K562 (cell line): Measurements from ENCODE around the gene NPAS2. TPM values are rescaled to one million over a fixed set of nuclear protein-coding genes. Genes with fewer than 3 reads are reported as not detected.
A peak's percentile ranks its signal among the peaks of the same experiment; 100 is the strongest.

Source experiments
- ATF1 ChIP-seq, 2 experiments: fragments of 450-650 bp in 1 of 2; IDR thresholded peaks; 2 replicates each; pipeline ENCODE4 v1.6.1; 2016; ENCODE audit warnings: missing compliant biosample characterization in 1 of 2, missing genetic modification characterization in 1 of 2
- CBX8 ChIP-seq: fragments of 200-600 bp; sonication (generic); IDR thresholded peaks from 2 replicates; pipeline ENCODE4 v1.6.1; 2012; ENCODE audit warnings: borderline replicate concordance, mixed run types, low read depth, mild to moderate bottlenecking, moderate library complexity, mixed read lengths, low read length, control low read depth, inconsistent platforms; ENCODE audit not compliant: poor library complexity, severe bottlenecking; ENCODE audit errors: extremely low read depth
- FOXK1 ChIP-seq: sonication (generic); formaldehyde crosslinking; IDR thresholded peaks from 2 replicates; pipeline ENCODE4 v1.8.0; 2022; ENCODE audit warnings: missing genetic modification reagents, mild to moderate bottlenecking, borderline replicate concordance
- HDAC6 ChIP-seq: IDR thresholded peaks from 2 replicates; pipeline ENCODE4 v1.6.1; 2012; ENCODE audit warnings: low read depth, mild to moderate bottlenecking, control low read depth, inconsistent platforms, low read length, moderate library complexity
- HNRNPH1 ChIP-seq: fragments of 200-400 bp; formaldehyde crosslinking; optimal IDR thresholded peaks from 2 replicates; pipeline ENCODE3; 2017; ENCODE audit warnings: low read depth, mild to moderate bottlenecking, low read length, moderate library complexity
- MAX ChIP-seq: sonication (generic); formaldehyde crosslinking; IDR thresholded peaks from 2 replicates; pipeline ENCODE4 v1.9.0; 2022; ENCODE audit warnings: mild to moderate bottlenecking, missing genetic modification reagents
- PHTF2 ChIP-seq: fragments of 250-450 bp; sonication (Bioruptor Pico); IDR thresholded peaks from 2 replicates; pipeline ENCODE4 v1.5.0; 2021; ENCODE audit warnings: mild to moderate bottlenecking
- PTRF ChIP-seq: fragments of 450-650 bp; IDR thresholded peaks from 2 replicates; pipeline ENCODE4 v1.6.1; 2016; ENCODE audit warnings: mild to moderate bottlenecking, missing genetic modification characterization, missing compliant biosample characterization
- RBM39 ChIP-seq: fragments of 200-400 bp; formaldehyde crosslinking; optimal IDR thresholded peaks from 2 replicates; pipeline ENCODE3; 2018; ENCODE audit warnings: low read depth, low read length
- TBL1XR1 ChIP-seq, 2 experiments: IDR thresholded peaks; 2 replicates each; pipeline ENCODE4 v1.6.1; 2012; ENCODE audit warnings: improper control_type of control experiment in 2 of 2, low read length in 2 of 2, mild to moderate bottlenecking in 1 of 2
- TCF7 ChIP-seq: sonication (generic); IDR thresholded peaks from 2 replicates; pipeline ENCODE4 v1.6.1; 2016; ENCODE audit warnings: antibody characterized with exemption, borderline replicate concordance
- USF2 ChIP-seq: sonication (generic); formaldehyde crosslinking; IDR thresholded peaks from 2 replicates; pipeline ENCODE4 v1.5.0; 2020; ENCODE audit warnings: missing genetic modification reagents
- VEZF1 ChIP-seq: fragments of 200-800 bp; sonication (Bioruptor generic); IDR thresholded peaks from 2 replicates; pipeline ENCODE4 v1.6.1; 2017; ENCODE audit warnings: missing genetic modification characterization, missing compliant biosample characterization
- ZFX ChIP-seq: sonication (generic); formaldehyde crosslinking; IDR thresholded peaks from 2 replicates; pipeline ENCODE4 v1.8.0; 2022; ENCODE audit warnings: mild to moderate bottlenecking, missing genetic modification reagents, moderate library complexity
- ZNF212 ChIP-seq: fragments of 450-650 bp; formaldehyde crosslinking; IDR thresholded peaks from 2 replicates; pipeline ENCODE4 v1.4.0; 2020; ENCODE audit warnings: mild to moderate bottlenecking
- ZNF316 ChIP-seq: fragments of 450-650 bp; IDR thresholded peaks from 2 replicates; pipeline ENCODE4 v1.6.1; 2016
- ZNF551 ChIP-seq: fragments of 250-450 bp; sonication (Bioruptor Pico); IDR thresholded peaks from 2 replicates; pipeline ENCODE4 v1.5.0; 2021; ENCODE audit warnings: mild to moderate bottlenecking, moderate library complexity
- ZNF57 ChIP-seq: fragments of 450-650 bp; formaldehyde crosslinking; IDR thresholded peaks from 2 replicates; pipeline ENCODE4 v1.4.0; 2020; ENCODE audit warnings: mild to moderate bottlenecking, moderate library complexity
- ZNF609 ChIP-seq: sonication (generic); formaldehyde crosslinking; IDR thresholded peaks from 2 replicates; pipeline ENCODE4 v1.8.1; 2023; ENCODE audit warnings: missing genetic modification reagents, mild to moderate bottlenecking, borderline replicate concordance
- ZNF707 ChIP-seq: fragments of 250-450 bp; sonication (Bioruptor Pico); conservative IDR thresholded peaks from 2 replicates; pipeline ENCODE4 v1.8.0; 2022; ENCODE audit warnings: inconsistent platforms, mild to moderate bottlenecking, moderate library complexity
- polyA plus RNA-seq, 8 experiments: library from polyadenylated mRNA; depleted of rRNA in 4 of 8; stranded (reverse) in 5 of 8; unstranded in 3 of 8; fragments of >200 nt; fragmentation: Nextera tagmentation in 2 of 8; fragmentation: Illumina TruSeq in 1 of 8; extraction: Ambion mirVana in 2 of 8; extraction: Trizol in 1 of 8; gene quantifications; 2 replicates each; pipeline versions ENCODE4 v1.2.1 to v1.2.3, GENCODE V29; 2011 to 2014; ENCODE audit warnings: inconsistent platforms in 1 of 8, missing spikeins in 1 of 8
- total RNA-seq, 7 experiments: library from RNA; depleted of rRNA in 6 of 7; stranded (reverse); fragments of >200 nt in 6 of 7; fragmentation: Illumina TruSeq in 2 of 7; extraction: Trizol in 2 of 7; gene quantifications; 2 replicates each; pipeline versions ENCODE4 v1.2.1 to v1.2.3, GENCODE V29; 2011 to 2021; ENCODE audit warnings: low replicate concordance in 1 of 7

Gene NPAS2
- total and polyA plus RNA-seq, 9 of the 15 experiments (the other 6 are each of a cell fraction or from before 2014, with no cell fraction given): 0.06 to 0.29 (median 0.07) TPM; not detected in 5

- TF ChIP-seq VEZF1 (CRISPR knock-in tag) (peak; percentile 63), ZNF212 (CRISPR knock-in tag) (no peak), TBL1XR1 (IDR thresholded peaks at IDR 0.05; ENCODE audit: low read length in 2 of 2) (0 out of 4 replicates have a peak, but pooled peaks of 1 of the 2 experiments have one; percentile 8), ZFX (CRISPR knock-in tag) (peak; percentile 99), HDAC6 (no peak), ATF1 (CRISPR knock-in tag; IDR thresholded peaks at IDR 0.05) (peak; percentile 78), ATF1 (tag; IDR thresholded peaks at IDR 0.05) (peak; percentile 98), MAX (CRISPR knock-in tag) (peak; percentile 100), ZNF57 (CRISPR knock-in tag) (no peak), USF2 (CRISPR knock-in tag) (no peak), CBX8 (no peak), HNRNPH1 (no peak), ZNF316 (0 out of 2 replicates have a peak, but pooled peaks have one; percentile 1), ZNF707 (CRISPR knock-in tag) (no peak), PTRF (tag) (no peak), TCF7 (no peak), ZNF551 (CRISPR knock-in tag) (no peak), RBM39 (peak; percentile 72), ZNF609 (CRISPR knock-in tag) (peak; percentile 99), PHTF2 (no peak), FOXK1 (CRISPR knock-in tag) (peak; percentile 100)
Observed at GRCh38 chr2:101001691-101002561, 182.0 kb downstream of the NPAS2 start, which contains the start of gene RPL31 (continued).
